Measurements from ENCODE around the gene ITIH1. TPM values are rescaled to one million over a fixed set of nuclear protein-coding genes. Genes with fewer than 3 reads are reported as not detected.

ITIH1 gene
- total RNA-seq, 1 donor from 2014 or later, result not detected

DNA sequence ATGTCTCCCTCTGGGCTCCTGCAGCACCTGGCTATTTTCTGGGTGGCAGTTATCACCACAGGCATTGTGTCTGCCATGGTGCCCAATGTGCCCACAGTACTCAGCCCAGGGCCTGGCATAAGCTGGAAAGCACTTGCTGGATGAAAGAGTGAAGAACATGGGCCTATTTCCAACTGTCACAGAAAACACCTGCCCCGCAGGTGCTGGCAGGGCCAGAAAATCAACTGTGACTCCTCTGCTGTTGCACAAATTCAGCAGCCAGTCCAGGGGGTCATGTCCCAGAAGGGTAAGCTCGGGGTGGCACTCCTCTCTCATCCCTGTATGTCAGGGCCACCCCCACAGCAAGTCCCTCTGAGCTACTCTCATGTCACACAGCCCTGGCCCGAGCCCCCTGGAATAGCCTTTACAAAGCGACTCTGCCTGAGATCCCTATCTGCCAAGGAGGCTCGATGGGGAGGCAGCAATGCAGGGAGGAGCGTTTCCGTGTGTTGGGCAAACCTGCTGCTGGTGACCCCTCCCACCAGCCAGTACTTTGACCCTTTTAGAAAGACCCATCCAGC, 34.1 kb downstream of the ITIH1 start:
- Mint-ChIP-seq H3K36me3 (ENCODE audit: unreplicated experiment) (no peaks in the 10 kb centered on the region), H3K4me1 (ENCODE audit: unreplicated experiment) (no peaks in the 10 kb centered on the region), H3K4me3 (ENCODE audit: unreplicated experiment) (no peak overlapping the region), H3K9me3 (ENCODE audit: unreplicated experiment) (no peaks in the 10 kb centered on the region), H3K27ac (ENCODE audit: unreplicated experiment) (no peak overlapping the region), H3K27me3 (ENCODE audit: unreplicated experiment) (peaks cover 3% of the 10 kb centered on the region)
- TF ChIP-seq, protein P1, sequence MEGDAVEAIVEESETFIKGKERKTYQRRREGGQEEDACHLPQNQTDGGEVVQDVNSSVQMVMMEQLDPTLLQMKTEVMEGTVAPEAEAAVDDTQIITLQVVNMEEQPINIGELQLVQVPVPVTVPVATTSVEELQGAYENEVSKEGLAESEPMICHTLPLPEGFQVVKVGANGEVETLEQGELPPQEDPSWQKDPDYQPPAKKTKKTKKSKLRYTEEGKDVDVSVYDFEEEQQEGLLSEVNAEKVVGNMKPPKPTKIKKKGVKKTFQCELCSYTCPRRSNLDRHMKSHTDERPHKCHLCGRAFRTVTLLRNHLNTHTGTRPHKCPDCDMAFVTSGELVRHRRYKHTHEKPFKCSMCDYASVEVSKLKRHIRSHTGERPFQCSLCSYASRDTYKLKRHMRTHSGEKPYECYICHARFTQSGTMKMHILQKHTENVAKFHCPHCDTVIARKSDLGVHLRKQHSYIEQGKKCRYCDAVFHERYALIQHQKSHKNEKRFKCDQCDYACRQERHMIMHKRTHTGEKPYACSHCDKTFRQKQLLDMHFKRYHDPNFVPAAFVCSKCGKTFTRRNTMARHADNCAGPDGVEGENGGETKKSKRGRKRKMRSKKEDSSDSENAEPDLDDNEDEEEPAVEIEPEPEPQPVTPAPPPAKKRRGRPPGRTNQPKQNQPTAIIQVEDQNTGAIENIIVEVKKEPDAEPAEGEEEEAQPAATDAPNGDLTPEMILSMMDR (IDR thresholded peaks at IDR 0.05), result no peak
- no peak for DNase-seq (ENCODE audit: extremely low spot score, unreplicated experiment)

DNA sequence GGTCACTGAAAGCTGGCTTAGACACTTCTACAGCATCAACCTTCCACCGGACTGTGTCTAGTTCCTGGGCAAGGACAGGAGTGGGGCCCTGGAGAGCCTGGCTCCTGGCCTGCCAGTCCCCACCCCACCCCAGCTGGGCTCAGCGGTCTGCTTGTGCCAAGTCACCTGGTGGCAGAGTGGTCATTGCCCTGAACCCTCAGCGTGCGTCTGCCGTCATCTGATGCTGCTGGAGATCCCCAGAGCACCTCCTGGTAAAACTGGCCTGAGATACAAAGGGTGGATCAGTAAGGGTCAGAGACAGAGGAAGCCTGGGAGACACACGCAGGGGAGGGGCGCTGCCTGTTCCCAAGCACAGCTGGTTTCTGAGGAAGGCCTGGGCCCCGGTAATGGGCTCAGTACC, 36.4 kb downstream of the ITIH1 start:
- no peaks in the 10 kb centered on the region for H3K4me1 Mint-ChIP-seq (ENCODE audit: unreplicated experiment)
- TF ChIP-seq, protein P1 (IDR thresholded peaks at IDR 0.05), result no peak
- no peak for DNase-seq (ENCODE audit: extremely low spot score, unreplicated experiment)
- no peaks in the 10 kb centered on the region for H3K9me3 Mint-ChIP-seq (ENCODE audit: unreplicated experiment)
- H3K27me3 Mint-ChIP-seq (ENCODE audit: unreplicated experiment), result peaks cover 3% of the 10 kb centered on the region
- H3K27ac Mint-ChIP-seq (ENCODE audit: unreplicated experiment), result no peak overlapping the region
- no peak overlapping the region for H3K4me3 Mint-ChIP-seq (ENCODE audit: unreplicated experiment)
- H3K36me3 Mint-ChIP-seq (ENCODE audit: unreplicated experiment), result no peaks in the 10 kb centered on the region

DNA sequence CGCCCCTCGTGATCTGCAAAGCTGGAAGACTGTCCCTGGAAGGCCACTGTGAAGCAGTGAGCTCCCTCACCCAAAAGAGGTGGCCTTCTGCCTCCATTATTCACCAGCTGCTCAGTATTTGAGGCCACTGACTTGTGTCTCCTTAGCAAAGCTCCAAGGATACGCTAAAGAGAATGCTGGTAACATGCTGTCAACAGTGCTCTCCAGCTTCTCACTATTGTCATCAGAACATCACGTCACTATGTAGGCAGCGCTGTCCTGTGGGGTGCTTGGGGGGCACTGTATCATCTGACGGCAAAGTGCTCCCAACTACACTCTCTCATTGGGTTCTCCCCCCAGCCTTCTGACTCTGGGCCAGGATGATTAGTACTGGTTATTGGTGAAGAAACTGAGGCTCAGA, 38.8 kb downstream of the ITIH1 start:
- no peak for DNase-seq (ENCODE audit: extremely low spot score, unreplicated experiment)
- no peaks in the 10 kb centered on the region for H3K9me3 Mint-ChIP-seq (ENCODE audit: unreplicated experiment)
- no peaks in the 10 kb centered on the region for H3K4me1 Mint-ChIP-seq (ENCODE audit: unreplicated experiment)
- no peak overlapping the region for H3K4me3 Mint-ChIP-seq (ENCODE audit: unreplicated experiment)
- no peak overlapping the region for H3K27ac Mint-ChIP-seq (ENCODE audit: unreplicated experiment)
- TF ChIP-seq, protein P1 (IDR thresholded peaks at IDR 0.05), result no peak
- H3K27me3 Mint-ChIP-seq (ENCODE audit: unreplicated experiment), result no peaks in the 10 kb centered on the region
- H3K36me3 Mint-ChIP-seq (ENCODE audit: unreplicated experiment), result no peaks in the 10 kb centered on the region

DNA sequence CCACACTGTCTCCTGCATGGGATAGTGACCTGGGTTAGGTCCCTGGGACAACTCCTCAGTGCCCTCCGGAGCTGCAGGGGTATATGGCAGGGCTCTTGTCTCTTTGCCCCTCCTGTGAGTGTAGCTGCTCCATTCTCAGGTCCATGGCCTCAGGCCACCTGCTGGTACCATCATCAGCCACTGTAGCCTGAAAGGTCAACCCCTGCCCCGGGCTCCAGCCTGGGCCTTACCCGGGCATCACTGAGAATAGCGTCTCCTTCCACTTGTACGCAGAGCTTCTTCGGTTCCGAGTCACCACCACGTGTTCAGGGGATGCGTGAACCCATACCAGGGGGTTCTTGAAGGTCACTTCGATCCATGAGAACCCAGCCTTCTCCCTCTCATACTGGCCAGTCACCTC, 39.3 kb downstream of the ITIH1 start:
- Mint-ChIP-seq H3K4me3 (ENCODE audit: unreplicated experiment) (no peak overlapping the region), H3K36me3 (ENCODE audit: unreplicated experiment) (no peaks in the 10 kb centered on the region)
- TF ChIP-seq, protein P1 (IDR thresholded peaks at IDR 0.05), result no peak

DNA sequence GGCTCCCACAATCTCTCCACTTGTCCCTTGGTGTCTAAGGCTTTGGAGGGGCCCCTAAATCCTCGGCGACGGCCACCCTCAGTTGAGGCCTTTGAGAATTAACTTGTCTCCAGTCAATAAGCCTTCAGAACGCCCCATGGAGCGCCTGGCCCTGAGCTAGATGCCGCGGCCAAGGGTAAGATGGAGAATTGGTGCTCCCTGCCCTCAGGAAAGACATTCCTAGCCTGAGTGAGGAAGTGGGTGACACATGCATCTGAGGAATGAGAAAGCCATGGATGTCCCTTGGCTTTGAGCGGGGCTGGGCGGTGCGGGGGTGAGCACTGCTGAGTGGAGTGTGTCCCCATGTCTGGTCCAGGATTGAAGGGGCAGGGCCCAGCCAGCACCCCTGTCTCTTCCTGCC, 39.8 kb downstream of the ITIH1 start:
- Mint-ChIP-seq H3K4me1 (ENCODE audit: unreplicated experiment) (no peaks in the 10 kb centered on the region), H3K27ac (ENCODE audit: unreplicated experiment) (no peak overlapping the region), H3K9me3 (ENCODE audit: unreplicated experiment) (no peaks in the 10 kb centered on the region), H3K27me3 (ENCODE audit: unreplicated experiment) (no peaks in the 10 kb centered on the region), H3K4me3 (ENCODE audit: unreplicated experiment) (no peak overlapping the region), H3K36me3 (ENCODE audit: unreplicated experiment) (no peaks in the 10 kb centered on the region)
- DNase-seq (ENCODE audit: extremely low spot score, unreplicated experiment), result no peak
- TF ChIP-seq, protein P1 (IDR thresholded peaks at IDR 0.05), result no peak

More for the DNA sequence above, 39.3 kb downstream of the ITIH1 start:
- Mint-ChIP-seq H3K27me3 (ENCODE audit: unreplicated experiment) (no peaks in the 10 kb centered on the region), H3K27ac (ENCODE audit: unreplicated experiment) (no peak overlapping the region), H3K4me1 (ENCODE audit: unreplicated experiment) (no peaks in the 10 kb centered on the region), H3K9me3 (ENCODE audit: unreplicated experiment) (no peaks in the 10 kb centered on the region)
- no peak for DNase-seq (ENCODE audit: extremely low spot score, unreplicated experiment)
